Spleen (tissue), 7 donors: ENCODE data around the gene STX12.

Experiments
- POLR2A ChIP-seq, 3 donors: fragments of 450-650 bp; IDR thresholded peaks; one replicate each; pipeline ENCODE4 v1.5.1; 2017; ENCODE audit warnings: antibody characterized with exemption in 3 of 3, mild to moderate bottlenecking in 1 of 3
- POLR2AphosphoS5 ChIP-seq, 3 donors: sonication (generic); formaldehyde crosslinking; IDR thresholded peaks; one replicate each; pipeline ENCODE4 v1.5.1; 2017; ENCODE audit warnings: antibody characterized with exemption in 3 of 3
- TF ChIP-seq, protein P1 (sequence below), 11 experiments: fragments of 200-600 bp in 7 of 11; fragments of 450-650 bp in 4 of 11; sonication (generic) in 4 of 11; IDR thresholded peaks in 8 of 11; conservative IDR thresholded peaks in 3 of 11; 1 replicate in 7 of 11; 2 replicates in 4 of 11; pipeline versions ENCODE4 v1.4.0 to v1.8.0; 2016 to 2021; ENCODE audit warnings: antibody characterized with exemption in 11 of 11, inconsistent platforms in 4 of 11, mild to moderate bottlenecking in 1 of 11
- donor health status: DM: no; HTN: no; CAD: no; lungs with moderate emphysema.
- donor health status: DM: no; HTN: no; CAD: no.
- donor health status: DM: no; HTN: no; CAD: no.

DNA sequence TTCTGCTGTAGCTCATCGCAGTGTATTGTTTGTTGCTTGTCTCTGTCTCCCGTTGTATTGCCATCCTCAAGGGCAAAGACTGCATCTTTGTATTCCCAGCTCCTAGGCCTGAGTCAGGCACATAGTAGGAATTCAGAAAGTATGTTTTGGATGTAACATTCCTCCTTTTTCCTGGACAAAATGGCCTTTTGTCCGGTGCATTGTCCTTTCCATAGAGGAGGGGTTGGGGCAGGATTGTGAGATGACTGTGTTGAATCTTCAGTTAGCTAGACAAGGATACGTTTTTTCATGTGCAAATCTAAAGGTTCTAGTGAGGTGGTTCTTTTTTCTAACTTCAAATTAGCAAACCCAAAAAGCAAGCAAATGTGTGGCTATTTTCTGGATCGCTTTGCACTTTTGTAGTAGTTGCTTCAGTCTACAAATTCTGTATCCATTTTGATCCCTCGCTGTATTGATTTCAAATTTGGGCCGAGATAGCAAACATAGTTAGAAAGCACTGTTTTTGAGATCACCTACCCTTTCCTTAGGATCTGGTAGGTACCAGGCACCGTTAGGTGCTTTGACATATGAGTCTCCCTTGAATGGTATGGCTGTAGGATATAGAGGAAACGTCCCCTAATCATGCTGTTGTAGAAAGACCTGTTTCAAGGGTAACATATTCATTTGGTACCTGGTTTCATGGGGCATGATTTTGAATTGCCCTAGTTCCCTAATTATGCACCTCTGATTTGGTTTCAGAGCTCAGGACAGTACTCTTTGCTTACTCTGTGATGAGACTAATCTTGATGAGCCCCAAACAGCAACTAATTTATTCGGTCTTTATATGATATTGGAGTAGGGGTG is 58.8 kb downstream of the STX12 start:
- TF ChIP-seq, protein P1, sequence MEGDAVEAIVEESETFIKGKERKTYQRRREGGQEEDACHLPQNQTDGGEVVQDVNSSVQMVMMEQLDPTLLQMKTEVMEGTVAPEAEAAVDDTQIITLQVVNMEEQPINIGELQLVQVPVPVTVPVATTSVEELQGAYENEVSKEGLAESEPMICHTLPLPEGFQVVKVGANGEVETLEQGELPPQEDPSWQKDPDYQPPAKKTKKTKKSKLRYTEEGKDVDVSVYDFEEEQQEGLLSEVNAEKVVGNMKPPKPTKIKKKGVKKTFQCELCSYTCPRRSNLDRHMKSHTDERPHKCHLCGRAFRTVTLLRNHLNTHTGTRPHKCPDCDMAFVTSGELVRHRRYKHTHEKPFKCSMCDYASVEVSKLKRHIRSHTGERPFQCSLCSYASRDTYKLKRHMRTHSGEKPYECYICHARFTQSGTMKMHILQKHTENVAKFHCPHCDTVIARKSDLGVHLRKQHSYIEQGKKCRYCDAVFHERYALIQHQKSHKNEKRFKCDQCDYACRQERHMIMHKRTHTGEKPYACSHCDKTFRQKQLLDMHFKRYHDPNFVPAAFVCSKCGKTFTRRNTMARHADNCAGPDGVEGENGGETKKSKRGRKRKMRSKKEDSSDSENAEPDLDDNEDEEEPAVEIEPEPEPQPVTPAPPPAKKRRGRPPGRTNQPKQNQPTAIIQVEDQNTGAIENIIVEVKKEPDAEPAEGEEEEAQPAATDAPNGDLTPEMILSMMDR (IDR thresholded peaks at IDR 0.05 in 8 of 11, conservative IDR thresholded peaks at IDR 0.05 in 3 of 11) = no peak
- TF ChIP-seq POLR2A (IDR thresholded peaks at IDR 0.05) (no peak), POLR2AphosphoS5 (IDR thresholded peaks at IDR 0.05) (no peak)
